ENCODE data around the gene SCGB3A1.

The SCGB3A1 gene

DNA sequence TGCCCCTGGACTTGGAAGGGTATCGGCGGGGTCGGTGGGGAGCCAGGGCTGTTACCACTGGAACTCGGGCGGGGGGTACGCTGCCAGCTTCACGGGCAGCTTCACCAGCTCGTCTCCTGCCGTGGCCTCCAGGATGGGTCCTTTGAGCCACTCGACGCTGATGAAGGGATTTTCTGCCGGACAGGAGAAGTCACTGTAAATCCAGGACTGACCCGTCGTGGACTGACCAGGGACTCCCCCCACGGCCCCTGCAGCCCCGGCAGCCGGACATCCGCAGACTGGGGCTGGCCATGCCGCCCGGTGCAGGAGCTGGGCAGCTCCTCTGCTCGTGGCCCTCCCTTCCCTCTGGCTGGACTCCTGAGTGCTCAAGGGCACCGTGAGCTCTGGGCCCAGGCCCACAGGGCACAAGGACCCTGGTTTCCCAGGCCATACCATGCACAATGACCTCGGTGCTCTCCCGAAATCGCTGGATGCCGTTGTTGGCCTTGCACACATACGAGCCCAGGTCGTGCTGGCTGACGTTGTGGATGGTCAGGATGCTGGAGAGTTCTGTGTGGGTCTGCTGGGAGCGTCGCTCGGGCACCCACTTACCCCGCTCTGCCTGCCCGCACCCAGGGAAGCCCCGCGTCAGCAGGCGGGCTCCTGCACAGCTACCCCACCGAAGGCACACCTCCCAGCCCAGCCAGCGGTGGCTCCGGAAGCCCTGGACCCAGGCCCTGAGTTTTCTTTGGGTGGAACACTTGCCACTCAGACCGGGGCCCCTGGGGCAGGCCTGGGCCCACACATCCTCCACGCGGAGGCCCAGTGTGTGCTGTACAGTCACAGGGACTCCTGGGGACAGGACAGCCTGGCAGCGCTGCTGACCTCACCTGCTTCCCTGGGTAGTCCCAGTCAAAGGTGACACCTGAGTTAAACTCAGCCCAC is 37.8 kb upstream of the SCGB3A1 start:
- Mint-ChIP-seq H3K36me3 (ENCODE audit: low read depth) (no peaks in the 10 kb centered on the region), H3K27ac (no peak overlapping the region), H3K4me3 (no peak overlapping the region), H3K9me3 (no peaks in the 10 kb centered on the region), H3K27me3 (peaks cover 3% of the 10 kb centered on the region), H3K4me1 (ENCODE audit: low read depth) (no peaks in the 10 kb centered on the region)
- intact Hi-C loops (cut with micrococcal nuclease) = no loop called here

DNA sequence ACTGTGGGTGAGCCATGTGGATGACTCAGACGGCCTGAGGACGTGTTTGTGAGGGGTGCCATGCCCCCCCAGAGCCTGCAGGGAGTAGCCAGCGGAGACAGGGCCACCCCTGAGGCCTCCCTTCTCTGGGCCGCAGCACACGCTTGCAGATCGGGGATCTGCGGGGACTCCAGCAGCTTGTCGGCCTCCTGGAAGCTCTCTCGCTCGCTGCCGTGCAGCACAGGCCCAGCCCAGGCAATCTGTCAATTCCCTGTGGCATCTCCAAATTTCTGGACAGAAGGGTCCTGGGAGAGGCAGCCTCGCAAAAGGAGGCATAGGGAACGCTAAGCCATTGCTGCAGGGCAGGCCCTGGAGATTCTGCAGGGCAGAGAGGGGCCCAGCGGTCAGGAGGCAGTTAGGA is 36.9 kb upstream of the SCGB3A1 start:
- H3K27me3 Mint-ChIP-seq = peaks cover 3% of the 10 kb centered on the region
- H3K4me3 Mint-ChIP-seq = no peak overlapping the region
- H3K4me1 Mint-ChIP-seq (ENCODE audit: low read depth) = no peaks in the 10 kb centered on the region
- no peaks in the 10 kb centered on the region for H3K9me3 Mint-ChIP-seq
- intact Hi-C loops (cut with micrococcal nuclease) = no loop called here
- H3K27ac Mint-ChIP-seq = no peak overlapping the region
- no peaks in the 10 kb centered on the region for H3K36me3 Mint-ChIP-seq (ENCODE audit: low read depth)

- peaks cover 3% of the 10 kb centered on the region for H3K27me3 Mint-ChIP-seq
- no peaks in the 10 kb centered on the region for H3K36me3 Mint-ChIP-seq (ENCODE audit: low read depth)
- intact Hi-C loops (cut with micrococcal nuclease) = no loop called here
- no peaks in the 10 kb centered on the region for H3K4me1 Mint-ChIP-seq (ENCODE audit: low read depth)
- H3K4me3 Mint-ChIP-seq = no peak overlapping the region
- H3K9me3 Mint-ChIP-seq = no peaks in the 10 kb centered on the region
- no peak overlapping the region for H3K27ac Mint-ChIP-seq
These were observed 36.3 kb upstream of the SCGB3A1 start for GRCh38 chr5:180627386-180628120.

- no peaks in the 10 kb centered on the region for H3K4me1 Mint-ChIP-seq (ENCODE audit: low read depth)
- intact Hi-C loops (cut with micrococcal nuclease) = no loop called here
- peaks cover 3% of the 10 kb centered on the region for H3K27me3 Mint-ChIP-seq
- H3K4me3 Mint-ChIP-seq = no peak overlapping the region
- H3K36me3 Mint-ChIP-seq (ENCODE audit: low read depth) = no peaks in the 10 kb centered on the region
- H3K9me3 Mint-ChIP-seq = no peaks in the 10 kb centered on the region
- no peak overlapping the region for H3K27ac Mint-ChIP-seq
These were observed 35.5 kb upstream of the SCGB3A1 start for GRCh38 chr5:180626661-180627385.

DNA sequence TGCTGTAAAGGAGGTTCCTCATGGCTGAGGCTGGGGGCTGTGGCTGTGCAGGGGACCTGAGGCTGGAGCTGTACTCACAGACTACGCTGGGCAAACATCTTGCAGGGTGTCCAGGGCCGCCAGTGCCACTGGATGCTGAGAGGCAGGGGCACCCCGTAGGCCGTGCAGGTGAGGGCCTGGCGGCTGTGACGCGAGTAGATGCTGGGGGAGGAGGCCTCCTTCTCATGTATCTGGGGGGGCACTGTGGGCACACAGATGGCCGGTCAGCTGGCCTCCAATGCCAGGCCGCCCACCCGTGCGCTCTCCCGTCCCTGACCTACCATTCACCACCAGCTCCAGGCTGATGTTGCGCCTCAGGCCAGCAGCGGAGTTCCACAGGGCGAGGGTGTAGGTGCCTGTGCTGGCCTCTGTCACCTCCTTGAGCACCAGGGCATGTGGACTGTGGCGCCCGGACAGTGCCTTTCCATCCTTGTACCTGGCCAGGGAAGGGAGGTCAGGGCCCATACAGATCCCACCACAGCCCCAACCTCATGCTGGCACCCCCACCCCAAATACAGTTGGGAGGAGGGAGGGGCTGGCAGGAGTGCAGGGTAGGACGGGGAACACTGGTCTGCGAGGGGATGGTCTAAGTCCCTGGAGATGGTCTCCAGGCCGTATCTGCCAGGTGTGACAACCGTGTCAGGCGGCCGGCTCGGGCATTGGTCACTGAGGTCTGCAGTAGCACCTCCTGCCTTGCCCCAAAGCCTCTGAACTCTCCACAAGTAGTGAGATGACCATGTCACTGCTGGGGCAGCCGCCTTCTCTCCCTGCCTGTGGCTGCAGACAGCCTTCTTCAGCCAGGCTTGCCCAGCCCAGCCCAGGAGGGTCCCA is 34.7 kb upstream of the SCGB3A1 start:
- Mint-ChIP-seq H3K4me1 (ENCODE audit: low read depth) (no peaks in the 10 kb centered on the region), H3K9me3 (no peaks in the 10 kb centered on the region), H3K27me3 (peaks cover 3% of the 10 kb centered on the region), H3K27ac (no peak overlapping the region), H3K36me3 (ENCODE audit: low read depth) (no peaks in the 10 kb centered on the region), H3K4me3 (no peak overlapping the region)
- intact Hi-C loops (cut with micrococcal nuclease) = no loop called here

DNA sequence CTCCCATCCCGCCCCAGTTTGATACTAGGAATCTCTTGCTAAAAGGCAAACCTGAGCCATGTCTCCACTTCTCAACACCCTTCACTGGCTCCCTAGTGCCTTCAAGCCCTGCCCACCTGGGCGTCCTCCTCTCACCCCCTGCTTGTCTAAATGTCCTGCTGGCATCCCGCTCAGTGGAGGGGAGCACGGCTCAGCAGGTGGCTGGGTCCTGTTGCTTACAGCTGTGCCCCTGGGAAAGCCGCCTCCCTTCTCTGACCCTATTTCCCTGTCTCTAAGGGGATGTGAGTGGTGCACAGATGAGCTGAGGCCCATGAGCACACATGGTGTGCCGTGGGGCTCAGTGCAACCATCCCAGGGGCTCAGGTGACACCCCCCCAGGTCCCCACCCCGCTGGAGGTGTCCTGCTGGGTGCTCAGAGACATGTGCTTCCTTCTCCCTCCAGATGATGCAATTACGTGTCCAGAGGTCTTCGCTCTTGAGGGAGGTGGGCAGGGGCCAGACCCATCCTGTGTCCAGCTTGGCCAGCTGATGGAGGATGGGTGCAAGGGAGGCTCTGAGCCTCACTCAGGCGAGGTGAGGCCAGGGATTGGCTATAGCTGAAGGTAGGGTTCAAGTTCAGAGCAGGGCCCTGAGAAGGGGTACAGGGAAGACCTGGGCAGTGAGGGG is 34.0 kb upstream of the SCGB3A1 start:
- no peak overlapping the region for H3K4me3 Mint-ChIP-seq
- no peak overlapping the region for H3K27ac Mint-ChIP-seq
- no peaks in the 10 kb centered on the region for H3K4me1 Mint-ChIP-seq (ENCODE audit: low read depth)
- peaks cover 3% of the 10 kb centered on the region for H3K27me3 Mint-ChIP-seq
- H3K36me3 Mint-ChIP-seq (ENCODE audit: low read depth) = no peaks in the 10 kb centered on the region
- H3K9me3 Mint-ChIP-seq = no peaks in the 10 kb centered on the region
- intact Hi-C loops (cut with micrococcal nuclease) = no loop called here

- peaks cover 7% of the 10 kb centered on the region for H3K27me3 Mint-ChIP-seq
- H3K9me3 Mint-ChIP-seq = no peaks in the 10 kb centered on the region
- H3K36me3 Mint-ChIP-seq (ENCODE audit: low read depth) = no peaks in the 10 kb centered on the region
- intact Hi-C loops (cut with micrococcal nuclease) = no loop called here
- H3K27ac Mint-ChIP-seq = no peak overlapping the region
- no peak overlapping the region for H3K4me3 Mint-ChIP-seq
- H3K4me1 Mint-ChIP-seq (ENCODE audit: low read depth) = no peaks in the 10 kb centered on the region
These were observed 33.3 kb upstream of the SCGB3A1 start for GRCh38 chr5:180624587-180624986.

DNA sequence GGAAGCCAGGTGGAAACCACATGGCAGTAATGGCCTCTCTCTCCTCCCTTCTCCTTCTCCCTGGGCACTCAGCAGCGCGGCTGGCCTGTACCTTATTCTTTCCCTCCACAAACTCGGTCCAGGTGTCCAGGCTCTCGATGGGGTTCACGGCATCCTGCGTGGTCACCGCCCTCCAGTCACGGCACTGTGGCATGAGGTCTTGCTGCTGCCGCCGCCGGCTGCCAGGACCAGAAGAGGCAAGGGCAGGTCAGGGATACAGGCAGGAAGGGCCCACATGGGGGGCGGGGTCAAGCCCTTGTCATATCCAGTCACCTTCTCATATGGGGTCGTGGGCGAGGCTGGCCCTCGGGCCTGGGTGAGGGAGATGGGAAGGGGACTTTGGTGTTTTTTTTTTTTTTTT is 32.5 kb upstream of the SCGB3A1 start:
- no peak overlapping the region for H3K4me3 Mint-ChIP-seq
- H3K27me3 Mint-ChIP-seq = peaks cover 9% of the 10 kb centered on the region
- no peaks in the 10 kb centered on the region for H3K9me3 Mint-ChIP-seq
- H3K27ac Mint-ChIP-seq = no peak overlapping the region
- H3K4me1 Mint-ChIP-seq (ENCODE audit: low read depth) = no peaks in the 10 kb centered on the region
- H3K36me3 Mint-ChIP-seq (ENCODE audit: low read depth) = no peaks in the 10 kb centered on the region
- intact Hi-C loops (cut with micrococcal nuclease) = no loop called here

DNA sequence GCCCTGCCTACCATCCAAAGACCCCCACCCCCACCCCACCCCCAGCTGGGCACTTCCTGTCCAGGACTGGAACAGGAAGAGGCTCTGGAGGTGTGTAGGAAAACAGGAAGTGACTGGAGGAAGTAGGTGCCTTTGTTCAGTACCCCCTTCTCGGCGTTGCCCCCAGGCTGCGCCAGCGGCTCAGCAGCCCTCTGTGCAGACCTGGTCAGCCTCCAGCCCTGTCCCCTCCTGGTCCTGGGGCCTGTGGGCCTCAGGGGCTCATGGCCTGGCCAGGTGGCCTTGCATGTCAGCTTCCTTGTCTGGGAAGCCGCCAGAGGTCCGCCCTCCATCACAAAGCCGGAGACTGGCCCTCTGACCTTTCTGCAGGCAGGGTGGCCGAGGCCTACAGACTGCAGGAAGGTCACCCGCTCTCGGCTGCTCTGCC is 32.1 kb upstream of the SCGB3A1 start:
- no peaks in the 10 kb centered on the region for H3K9me3 Mint-ChIP-seq
- peaks cover 11% of the 10 kb centered on the region for H3K27me3 Mint-ChIP-seq
- H3K27ac Mint-ChIP-seq = no peak overlapping the region
- no peak overlapping the region for H3K4me3 Mint-ChIP-seq
- no peaks in the 10 kb centered on the region for H3K36me3 Mint-ChIP-seq (ENCODE audit: low read depth)
- no peaks in the 10 kb centered on the region for H3K4me1 Mint-ChIP-seq (ENCODE audit: low read depth)
- intact Hi-C loops (cut with micrococcal nuclease) = no loop called here

GRCh38 chr5:180622910-180623309 is 31.6 kb upstream of the SCGB3A1 start:
- Mint-ChIP-seq H3K27ac (no peak overlapping the region), H3K4me3 (no peak overlapping the region), H3K36me3 (ENCODE audit: low read depth) (no peaks in the 10 kb centered on the region), H3K4me1 (ENCODE audit: low read depth) (no peaks in the 10 kb centered on the region), H3K9me3 (no peaks in the 10 kb centered on the region), H3K27me3 (peaks cover 14% of the 10 kb centered on the region)
- intact Hi-C loops (cut with micrococcal nuclease) = no loop called here

DNA sequence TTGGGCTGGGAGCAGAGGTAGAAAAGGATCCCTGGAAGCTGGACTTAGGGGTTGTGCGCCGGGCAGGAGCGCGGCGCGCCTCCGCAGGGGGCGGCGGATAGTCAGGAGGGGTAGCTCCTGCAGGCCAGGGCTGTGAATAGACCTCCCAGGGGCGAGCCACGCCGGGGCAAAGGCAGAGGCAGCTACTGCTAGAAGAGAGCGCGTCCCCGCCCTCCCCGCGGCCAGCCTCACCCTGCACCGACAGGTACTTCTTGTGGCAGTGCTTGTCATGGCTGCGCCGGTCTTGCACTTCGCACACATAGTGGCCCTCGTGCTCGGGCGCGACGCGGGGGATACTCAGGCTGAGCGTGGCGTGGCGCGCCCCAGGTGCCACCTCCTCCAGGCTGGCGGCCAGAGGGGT is 30.0 kb upstream of the SCGB3A1 start:
- Mint-ChIP-seq H3K27me3 (peaks cover 14% of the 10 kb centered on the region), H3K36me3 (ENCODE audit: low read depth) (no peaks in the 10 kb centered on the region), H3K4me3 (no peak overlapping the region), H3K27ac (no peak overlapping the region), H3K4me1 (ENCODE audit: low read depth) (no peaks in the 10 kb centered on the region), H3K9me3 (no peaks in the 10 kb centered on the region)
- intact Hi-C loops (cut with micrococcal nuclease) = no loop called here

DNA sequence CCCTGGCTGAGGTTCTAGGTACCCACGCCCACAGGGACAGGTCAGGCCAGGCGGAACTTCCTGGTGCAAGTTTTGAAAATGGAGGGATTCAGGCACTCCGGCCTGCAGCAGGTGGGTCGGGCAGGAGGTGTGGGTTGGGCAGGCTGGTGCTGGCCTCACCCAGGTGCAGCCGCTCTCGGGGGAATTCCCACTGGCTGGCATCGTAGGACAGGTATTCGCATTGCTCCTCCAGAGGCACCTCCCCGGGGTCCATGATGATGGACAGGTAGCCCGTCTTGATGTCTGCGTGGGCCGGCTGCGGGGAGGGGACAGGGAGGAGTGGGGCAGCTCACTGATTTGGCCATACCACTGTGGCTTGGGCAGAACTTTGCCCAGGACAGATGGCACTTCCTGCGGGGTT is 28.7 kb upstream of the SCGB3A1 start:
- H3K27ac Mint-ChIP-seq = no peak overlapping the region
- no peaks in the 10 kb centered on the region for H3K4me1 Mint-ChIP-seq (ENCODE audit: low read depth)
- H3K27me3 Mint-ChIP-seq = peaks cover 12% of the 10 kb centered on the region
- no peaks in the 10 kb centered on the region for H3K9me3 Mint-ChIP-seq
- no peak overlapping the region for H3K4me3 Mint-ChIP-seq
- intact Hi-C loops (cut with micrococcal nuclease) = no loop called here
- no peaks in the 10 kb centered on the region for H3K36me3 Mint-ChIP-seq (ENCODE audit: low read depth)

GRCh38 chr5:180619563-180619915 is 28.2 kb upstream of the SCGB3A1 start:
- no peak overlapping the region for H3K27ac Mint-ChIP-seq
- no peaks in the 10 kb centered on the region for H3K36me3 Mint-ChIP-seq (ENCODE audit: low read depth)
- peaks cover 12% of the 10 kb centered on the region for H3K27me3 Mint-ChIP-seq
- H3K4me3 Mint-ChIP-seq = no peak overlapping the region
- no peaks in the 10 kb centered on the region for H3K4me1 Mint-ChIP-seq (ENCODE audit: low read depth)
- intact Hi-C loops (cut with micrococcal nuclease) = no loop called here
- no peaks in the 10 kb centered on the region for H3K9me3 Mint-ChIP-seq

All from dendritic cell treated with granulocyte-macrophage colony-stimulating factor and Interleukin-4, amounts not matched to agents 40 ng/mL and 50 ng/mL, for 4 days (primary cell).